Ectodermal cell (in vitro differentiated cells): ENCODE results near the gene PGA4.
"Not testable (repeated sequence)": the region's sequence is repeated elsewhere in the genome, so short reads cannot be mapped to it uniquely, and the experiment has no call there.

Source experiments
- H3K27ac ChIP-seq: 2 replicates; pipeline ENCODE4 v1.7.0; 2013; ENCODE audit warnings: mild to moderate bottlenecking, low read depth, low read length; ENCODE audit not compliant: insufficient read depth, poor library complexity, severe bottlenecking
- H3K27me3 ChIP-seq: 2 replicates; pipeline ENCODE4 v1.7.0; 2013; ENCODE audit warnings: mild to moderate bottlenecking, low read length; ENCODE audit not compliant: insufficient read depth, control insufficient read depth, poor library complexity, severe bottlenecking
- H3K36me3 ChIP-seq: one replicate; pipeline ENCODE4 v1.7.0; 2013; ENCODE audit warnings: low read length; ENCODE audit not compliant: control insufficient read depth, insufficient read depth
- H3K4me1 ChIP-seq: one replicate; pipeline ENCODE4 v1.7.0; 2013; ENCODE audit warnings: low read length; ENCODE audit not compliant: control insufficient read depth, insufficient read depth
- H3K4me3 ChIP-seq: 2 replicates; pipeline ENCODE4 v1.7.0; 2013; ENCODE audit warnings: low read depth, low read length, control low read depth; ENCODE audit not compliant: insufficient read depth
- H3K9me3 ChIP-seq: 2 replicates; pipeline ENCODE4 v1.7.0; 2013; ENCODE audit warnings: mild to moderate bottlenecking, low read length, moderate library complexity; ENCODE audit not compliant: control insufficient read depth
- WGBS, 2 experiments: methylation state at CpG; one replicate each; pipeline ENCODE4 v1.1.7; 2013; ENCODE audit warnings: missing lambda C conversion rate in 2 of 2; 5-methylcytosine and 5-hydroxymethylcytosine counted together

Gene PGA4

GRCh38 chr11:61248071-61248470 lies 25.9 kb downstream of the PGA4 start:
- not testable (repeated sequence) for H3K36me3 ChIP-seq, H3K9me3 ChIP-seq, H3K27ac ChIP-seq, H3K4me1 ChIP-seq, H3K27me3 ChIP-seq, H3K4me3 ChIP-seq
- WGBS, 2 experiments, result 89 to 92% methylated on average over 9 of the region's 9 CpGs

GRCh38 chr11:61249201-61249600 lies 27.1 kb downstream of the PGA4 start:
- H3K9me3 ChIP-seq, H3K4me3 ChIP-seq, H3K27ac ChIP-seq, H3K36me3 ChIP-seq, H3K27me3 ChIP-seq, H3K4me1 ChIP-seq: not testable (repeated sequence)
- 95 to 96% methylated on average over 8 of the region's 8 CpGs for WGBS, 2 experiments

- not testable (repeated sequence) for H3K36me3 ChIP-seq, H3K27ac ChIP-seq, H3K9me3 ChIP-seq, H3K4me1 ChIP-seq, H3K4me3 ChIP-seq, H3K27me3 ChIP-seq
- 94% methylated on average over 18 to 19 of the region's 20 CpGs for WGBS, 2 experiments
These were observed 28.9 kb downstream of the PGA4 start for GRCh38 chr11:61250796-61251765.

- not testable (repeated sequence) for H3K27ac ChIP-seq, H3K27me3 ChIP-seq, H3K36me3 ChIP-seq, H3K4me1 ChIP-seq, H3K4me3 ChIP-seq, H3K9me3 ChIP-seq
- WGBS, 2 experiments, result 78 to 87% methylated on average over 1 of the region's 1 CpG
These were observed 30.2 kb downstream of the PGA4 start for GRCh38 chr11:61252332-61252731.

- H3K36me3 ChIP-seq, result no peaks in the 10 kb centered on the region
- 66 to 68% methylated on average over 12 of the region's 12 CpGs for WGBS, 2 experiments
- H3K9me3 ChIP-seq, result no peaks in the 10 kb centered on the region
- no peak overlapping the region for H3K27ac ChIP-seq
- no peaks in the 10 kb centered on the region for H3K27me3 ChIP-seq
- no peak overlapping the region for H3K4me3 ChIP-seq
- H3K4me1 ChIP-seq, result no peaks in the 10 kb centered on the region
These were observed 32.4 kb downstream of the PGA4 start for GRCh38 chr11:61254403-61255025.

GRCh38 chr11:61256710-61257482 lies 34.7 kb downstream of the PGA4 start:
- WGBS, 2 experiments, result 86 to 90% methylated on average over 18 of the region's 18 CpGs
- no peaks in the 10 kb centered on the region for H3K4me1 ChIP-seq
- no peak overlapping the region for H3K4me3 ChIP-seq
- H3K27ac ChIP-seq, result no peak overlapping the region
- no peaks in the 10 kb centered on the region for H3K36me3 ChIP-seq
- H3K9me3 ChIP-seq, result no peaks in the 10 kb centered on the region
- H3K27me3 ChIP-seq, result no peaks in the 10 kb centered on the region

GRCh38 chr11:61258546-61258945 lies 36.4 kb downstream of the PGA4 start:
- no peaks in the 10 kb centered on the region for H3K4me1 ChIP-seq
- 95 to 97% methylated on average over 9 of the region's 9 CpGs for WGBS, 2 experiments
- H3K36me3 ChIP-seq, result no peaks in the 10 kb centered on the region
- no peak overlapping the region for H3K4me3 ChIP-seq
- no peaks in the 10 kb centered on the region for H3K9me3 ChIP-seq
- no peak overlapping the region for H3K27ac ChIP-seq
- H3K27me3 ChIP-seq, result no peaks in the 10 kb centered on the region

GRCh38 chr11:61259363-61259762 lies 37.2 kb downstream of the PGA4 start:
- WGBS, 2 experiments, result 95 to 96% methylated on average over 6 of the region's 6 CpGs
- no peaks in the 10 kb centered on the region for H3K36me3 ChIP-seq
- no peak overlapping the region for H3K27ac ChIP-seq
- no peaks in the 10 kb centered on the region for H3K9me3 ChIP-seq
- no peak overlapping the region for H3K4me3 ChIP-seq
- H3K27me3 ChIP-seq, result no peaks in the 10 kb centered on the region
- no peaks in the 10 kb centered on the region for H3K4me1 ChIP-seq

GRCh38 chr11:61264371-61264770 lies 42.2 kb downstream of the PGA4 start:
- WGBS, 2 experiments, result 92 to 97% methylated on average over 6 of the region's 6 CpGs

GRCh38 chr11:61264795-61265194 lies 42.6 kb downstream of the PGA4 start:
- Histone ChIP-seq H3K27ac (no peak overlapping the region), H3K36me3 (no peaks in the 10 kb centered on the region), H3K4me1 (no peaks in the 10 kb centered on the region), H3K4me3 (no peak overlapping the region), H3K9me3 (no peaks in the 10 kb centered on the region), H3K27me3 (no peaks in the 10 kb centered on the region)
- 96 to 97% methylated on average over 14 of the region's 14 CpGs for WGBS, 2 experiments

More at GRCh38 chr11:61264371-61264770, 42.2 kb downstream of the PGA4 start:
- no peaks in the 10 kb centered on the region for H3K4me1 ChIP-seq
- no peaks in the 10 kb centered on the region for H3K27me3 ChIP-seq
- H3K36me3 ChIP-seq, result no peaks in the 10 kb centered on the region
- no peaks in the 10 kb centered on the region for H3K9me3 ChIP-seq
- no peak overlapping the region for H3K4me3 ChIP-seq
- H3K27ac ChIP-seq, result no peak overlapping the region
